GM23248 (cell line): ENCODE measurements around the gene ALDH7A1.

Source experiments
- EZH2 ChIP-seq: fragments of 200-600 bp; sonication (generic); IDR thresholded peaks from 2 replicates; pipeline ENCODE4 v1.6.1; 2018; ENCODE audit warnings: antibody characterized with exemption, mild to moderate bottlenecking; ENCODE audit not compliant: insufficient read depth, poor library complexity, severe bottlenecking
- EZH2phosphoT487 ChIP-seq: fragments of 200-600 bp; sonication (generic); IDR thresholded peaks from 2 replicates; pipeline ENCODE4 v1.6.1; 2018; ENCODE audit warnings: antibody characterized with exemption, moderate library complexity, mild to moderate bottlenecking, low read depth; ENCODE audit not compliant: insufficient read depth

DNA sequence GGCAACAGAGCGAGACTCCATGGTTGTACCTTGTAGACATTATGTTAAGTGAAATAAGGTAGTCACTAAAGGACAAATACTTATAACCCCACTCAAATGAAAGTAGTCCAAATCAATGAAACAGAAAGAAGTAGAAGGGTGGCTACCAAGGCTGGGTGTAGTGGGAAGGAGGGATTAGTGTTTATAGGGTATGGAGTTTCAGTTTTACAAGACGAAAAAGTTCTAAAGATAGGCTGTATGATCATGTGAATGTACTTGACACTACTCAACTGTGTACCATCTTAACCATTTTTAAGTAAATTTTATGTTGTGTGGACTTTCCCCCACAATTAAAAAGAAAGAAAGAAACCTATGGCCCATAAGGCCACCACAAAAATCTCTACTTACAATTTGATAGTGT is 32.2 kb downstream of the ALDH7A1 start:
- no peak for TF ChIP-seq EZH2
- TF ChIP-seq EZH2phosphoT487: no peak
